AG08396 (cell line): ENCODE results near the gene SKOR1.

ENCODE experiments used
- DNase-seq: peaks from one replicate; pipeline ENCODE4 v3.0.0; 2012; ENCODE audit warnings: low spot score, mixed read lengths

Gene SKOR1

DNA sequence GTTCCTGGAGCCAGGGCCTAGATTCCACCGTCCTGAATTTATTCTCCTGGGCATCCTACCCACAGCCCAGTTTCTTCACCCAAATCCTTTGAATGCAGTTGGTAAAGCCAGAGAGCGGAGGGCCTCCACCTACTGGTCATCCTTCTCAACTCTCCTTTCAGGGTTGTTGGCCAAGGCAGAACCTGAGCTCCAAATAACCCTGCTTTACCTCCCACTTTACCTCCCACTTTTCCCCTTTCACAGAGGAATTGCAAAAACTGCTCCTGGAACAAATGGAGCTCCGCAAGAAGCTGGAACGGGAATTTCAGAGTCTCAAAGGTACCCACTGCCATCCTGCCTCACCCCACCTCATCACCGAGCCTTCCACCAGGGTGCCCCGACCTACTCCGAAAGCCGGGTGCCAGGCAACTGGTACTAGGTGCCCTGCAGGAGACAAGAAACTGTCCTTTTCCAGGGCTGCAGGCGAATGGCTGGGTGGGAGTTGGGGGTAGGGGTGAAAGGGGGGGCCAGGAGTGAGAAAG, 6.8 kb downstream of the SKOR1 start:
- DNase-seq = no peak

DNA sequence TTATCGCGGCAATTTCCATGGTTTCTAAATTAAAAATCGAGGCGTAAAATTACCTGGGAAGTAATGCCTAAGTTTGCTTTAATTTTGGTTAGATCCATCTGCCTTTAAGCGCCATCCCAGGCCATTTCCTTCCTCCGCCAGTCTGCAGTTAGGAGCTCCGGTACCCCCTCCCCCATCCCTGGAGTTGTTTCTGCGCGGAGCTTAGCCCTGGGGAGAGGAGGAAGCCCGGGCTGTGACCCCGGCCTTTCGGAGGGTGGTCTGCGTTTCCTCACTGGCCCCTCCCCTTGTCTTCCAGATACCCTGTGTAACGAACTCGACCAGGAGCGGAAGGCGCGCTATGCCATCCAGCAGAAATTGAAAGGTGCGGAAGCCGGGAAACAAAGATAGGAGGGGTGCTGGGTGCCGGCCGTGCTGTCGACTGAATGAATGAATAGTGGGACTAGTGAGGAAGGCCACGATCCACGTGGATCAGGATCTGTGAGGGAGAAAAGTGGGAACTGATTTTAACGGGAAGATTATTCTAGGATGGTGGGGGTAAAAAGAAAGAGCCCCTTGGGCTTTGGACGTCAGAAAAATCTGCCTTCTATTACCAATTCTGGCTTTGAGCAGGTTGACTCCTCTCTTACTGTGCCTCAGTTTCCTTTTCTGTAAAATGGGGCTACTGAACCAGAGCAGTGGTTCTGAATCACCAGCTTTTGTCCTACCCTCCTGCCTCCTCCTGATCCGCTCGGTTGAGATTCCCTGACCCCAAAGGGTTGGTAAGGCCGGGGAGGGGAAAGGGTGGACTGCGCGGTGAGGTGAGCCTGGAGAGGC, 7.8 kb downstream of the SKOR1 start:
- DNase-seq = peak; percentile 3

DNA sequence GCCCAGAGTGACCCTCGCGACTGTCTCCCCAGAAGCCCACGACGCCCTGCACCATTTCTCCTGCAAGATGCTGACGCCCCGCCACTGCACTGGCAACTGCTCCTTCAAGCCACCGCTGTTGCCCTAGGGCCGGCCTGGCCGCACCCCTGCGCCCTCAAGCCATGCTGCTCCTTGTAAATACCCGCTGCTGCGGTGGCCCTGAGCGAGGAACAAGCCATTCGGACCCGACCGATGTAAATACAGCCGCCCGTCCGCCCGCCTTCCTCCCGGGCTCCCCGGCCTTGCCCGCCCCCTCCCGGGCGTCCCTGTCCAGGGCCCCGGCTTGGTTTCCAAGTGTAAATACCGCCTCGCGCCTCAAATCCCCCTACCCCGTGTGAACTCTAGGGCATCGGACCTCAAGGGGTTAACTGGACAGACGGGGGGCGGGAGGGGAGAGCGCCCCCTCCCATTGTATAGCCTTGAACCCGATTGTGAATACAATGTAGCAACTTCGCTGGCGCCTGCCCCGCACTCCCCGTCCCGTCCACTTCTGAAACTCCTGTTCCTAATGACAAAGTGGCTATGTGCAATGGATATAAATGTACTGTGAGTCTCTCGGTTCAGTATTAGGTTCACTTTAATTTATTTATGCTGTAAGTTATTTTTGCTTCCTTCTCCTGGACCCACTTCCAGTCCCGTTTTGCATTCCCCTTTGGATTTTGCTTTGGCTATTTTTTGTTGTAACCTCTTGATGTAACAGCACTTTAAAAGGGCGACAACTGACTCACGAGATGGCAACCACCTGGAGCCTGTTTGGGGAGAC, 8.6 kb downstream of the SKOR1 start:
- DNase-seq = peak; percentile 64

DNA sequence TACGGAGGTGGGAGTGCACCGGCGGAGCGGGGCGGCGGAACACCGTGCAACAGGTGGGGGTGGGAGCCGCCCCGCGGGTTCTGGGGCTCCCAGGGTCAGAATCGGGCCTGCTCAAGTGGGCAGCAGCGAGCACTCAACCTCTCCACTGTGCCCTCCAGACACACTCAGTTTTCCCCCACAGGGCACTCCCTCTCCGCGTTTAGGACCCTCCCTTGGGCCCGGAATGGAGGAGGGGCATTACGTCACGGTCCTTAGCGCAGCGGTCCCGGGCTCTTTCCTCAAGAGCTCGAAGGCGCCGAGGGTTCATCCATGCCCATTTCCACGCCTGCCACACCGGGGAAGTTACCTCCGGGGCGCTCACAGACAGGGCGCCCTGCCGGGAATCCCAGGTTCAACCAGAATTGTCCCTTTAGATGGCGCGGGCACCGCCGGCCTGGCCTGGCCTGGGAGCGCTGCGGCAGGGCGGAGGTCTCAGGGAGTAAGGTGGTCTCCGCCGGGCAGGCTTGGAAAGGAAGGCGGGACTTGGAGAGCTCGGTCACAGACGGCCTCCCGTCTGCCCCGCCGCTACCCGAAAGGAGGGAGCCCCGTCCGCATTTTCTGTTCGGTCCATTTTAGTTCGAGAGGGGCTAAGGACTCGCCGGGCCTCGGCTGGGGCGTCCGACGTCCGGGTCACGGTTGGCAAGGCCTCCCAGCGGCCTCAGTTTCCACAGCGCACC, 9.4 kb downstream of the SKOR1 start:
- peak; percentile 9 for DNase-seq

DNA sequence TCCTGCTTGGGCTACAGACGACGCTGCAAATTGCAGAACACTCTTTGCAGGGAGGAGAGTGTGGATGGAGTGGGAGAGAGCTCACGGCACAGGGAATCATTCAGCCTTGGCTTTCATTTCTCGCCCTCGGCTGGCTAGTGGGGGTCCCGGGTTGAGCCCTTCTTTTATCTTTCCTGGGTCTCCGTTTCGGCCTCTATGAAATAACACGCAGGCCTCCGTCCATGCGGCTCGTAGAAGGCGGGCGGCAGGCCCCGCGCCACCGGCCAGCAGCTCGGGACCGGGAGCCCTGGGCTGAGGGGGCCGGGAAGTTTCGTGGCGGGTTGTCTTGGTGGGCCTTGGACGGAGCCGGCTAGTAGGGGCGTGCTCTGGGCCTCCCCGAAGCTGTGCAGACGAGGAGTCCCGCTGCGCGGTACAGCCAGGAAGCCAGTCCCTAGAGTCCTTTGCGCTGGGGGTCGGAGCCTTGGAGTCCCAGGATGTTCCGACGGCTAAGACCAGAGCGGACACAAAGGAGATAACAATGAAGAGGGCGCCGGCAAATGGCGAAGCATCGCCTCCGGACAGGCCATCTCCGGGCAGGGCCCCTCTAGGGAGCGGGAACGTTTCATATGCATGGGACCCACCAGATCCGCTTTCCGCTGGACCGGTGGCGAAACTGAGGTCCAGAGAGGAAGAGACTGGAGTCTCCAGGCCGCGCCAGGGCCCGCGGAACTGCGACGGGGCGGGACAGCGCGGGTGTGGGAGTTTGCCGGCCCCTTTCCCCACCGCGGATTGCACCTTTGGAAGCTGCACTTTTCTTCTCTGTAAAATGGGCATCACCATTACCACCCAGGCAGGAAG, 10.2 kb downstream of the SKOR1 start:
- DNase-seq = peak; percentile 15

DNA sequence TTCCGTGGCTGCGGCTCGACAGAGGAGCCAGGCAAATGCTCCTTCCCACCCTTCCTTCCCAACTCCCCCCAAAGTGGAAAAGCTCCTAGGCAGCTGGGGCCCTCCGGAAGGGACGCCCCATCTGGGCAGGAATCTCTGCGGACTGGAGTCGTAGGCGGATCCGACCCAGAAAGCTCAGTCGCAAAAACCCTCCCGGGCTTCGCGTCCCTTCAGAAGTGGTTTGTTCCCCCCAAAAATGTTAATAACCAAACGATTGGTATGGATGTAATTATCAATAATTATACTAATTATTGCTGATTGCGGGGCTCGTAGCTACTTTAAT, 10.8 kb downstream of the SKOR1 start:
- DNase-seq = peak; percentile 30

DNA sequence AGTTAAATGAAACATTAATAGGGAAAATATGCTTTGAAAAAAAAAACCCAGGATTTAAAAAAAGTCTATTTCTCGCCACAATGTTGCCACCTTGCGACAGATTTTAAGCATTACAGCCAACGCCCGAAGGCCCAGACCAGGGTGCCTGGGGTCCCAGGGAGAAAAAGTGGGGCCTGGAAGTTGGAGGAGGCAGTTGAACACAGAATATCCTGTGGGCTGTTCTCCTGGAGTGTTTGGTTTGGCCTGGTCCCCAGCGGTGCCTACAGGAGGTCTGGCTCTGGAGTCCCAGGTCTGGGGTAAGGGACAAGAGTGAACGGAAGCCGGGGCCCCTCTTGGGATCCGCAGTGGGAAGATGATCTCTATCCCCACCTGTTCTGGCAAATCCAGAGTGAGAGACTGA, 11.2 kb downstream of the SKOR1 start:
- DNase-seq = peak; percentile 73

DNA sequence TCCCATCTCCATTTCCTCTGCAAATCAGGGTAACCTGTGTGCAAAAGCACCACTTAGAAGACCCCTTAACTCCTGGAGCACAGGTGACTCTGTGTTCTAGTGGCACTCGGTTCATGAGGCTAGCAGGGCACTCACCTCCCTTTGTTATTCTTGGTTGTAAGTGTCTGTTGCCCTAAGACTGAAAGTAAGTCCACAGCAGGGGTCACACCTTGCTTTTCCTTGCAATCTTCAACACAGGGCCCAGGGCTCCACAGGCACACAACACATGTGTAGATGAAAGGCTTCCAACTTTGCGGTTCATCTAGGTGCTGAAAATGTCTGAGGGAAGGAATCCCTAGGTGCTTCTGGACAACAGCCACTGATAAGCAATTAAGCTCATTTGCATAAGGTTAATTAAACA, 11.6 kb downstream of the SKOR1 start:
- DNase-seq = peak; percentile 6

DNA sequence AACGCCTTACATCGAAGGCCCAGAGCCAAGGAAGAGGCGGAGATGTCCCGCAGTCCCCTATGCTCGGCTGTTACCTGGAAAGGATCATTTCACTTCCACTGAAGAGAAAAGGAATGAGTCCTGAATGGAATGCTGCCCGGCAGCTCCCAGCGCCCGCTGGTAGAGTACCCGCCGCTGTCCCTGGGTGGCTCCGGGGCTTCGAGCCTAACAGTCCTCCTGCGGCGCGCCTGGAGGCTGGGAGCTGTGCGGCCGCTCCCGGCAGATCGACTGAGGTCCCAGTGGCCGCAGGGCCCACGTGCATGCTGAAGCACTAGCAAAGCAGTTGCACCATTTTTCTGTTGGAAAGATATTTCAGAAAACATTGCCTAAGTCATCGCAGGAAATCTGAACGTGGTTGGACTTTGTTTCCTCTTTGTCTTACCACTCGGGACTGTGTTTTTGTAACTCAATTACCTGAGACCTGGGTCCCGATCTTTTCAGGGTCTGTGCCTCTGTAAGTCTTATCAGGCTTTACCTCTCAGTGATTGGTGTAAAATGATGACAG, 13.6 kb downstream of the SKOR1 start:
- peak; percentile 68 for DNase-seq

DNA sequence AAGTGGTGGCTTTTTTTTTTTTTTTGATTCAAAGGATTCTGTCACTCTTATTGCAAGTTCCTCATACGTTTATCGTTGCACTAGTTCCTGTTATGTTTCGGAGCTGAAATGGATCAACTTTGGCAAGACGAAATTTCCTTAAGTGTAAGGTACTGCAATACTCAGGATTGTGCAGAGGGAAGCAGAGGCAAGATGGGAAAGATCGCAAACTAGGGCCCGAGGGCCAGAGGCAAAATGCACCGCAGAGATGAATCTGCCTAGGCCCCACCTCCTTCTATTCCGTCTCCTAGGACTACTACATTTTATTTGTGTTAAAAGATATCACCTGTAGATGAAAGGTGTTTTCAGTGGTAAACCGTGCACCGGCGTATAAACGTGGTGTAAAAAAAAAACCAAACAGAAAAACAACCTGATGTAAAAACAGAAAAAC, 14.2 kb downstream of the SKOR1 start:
- peak; percentile 71 for DNase-seq

DNA sequence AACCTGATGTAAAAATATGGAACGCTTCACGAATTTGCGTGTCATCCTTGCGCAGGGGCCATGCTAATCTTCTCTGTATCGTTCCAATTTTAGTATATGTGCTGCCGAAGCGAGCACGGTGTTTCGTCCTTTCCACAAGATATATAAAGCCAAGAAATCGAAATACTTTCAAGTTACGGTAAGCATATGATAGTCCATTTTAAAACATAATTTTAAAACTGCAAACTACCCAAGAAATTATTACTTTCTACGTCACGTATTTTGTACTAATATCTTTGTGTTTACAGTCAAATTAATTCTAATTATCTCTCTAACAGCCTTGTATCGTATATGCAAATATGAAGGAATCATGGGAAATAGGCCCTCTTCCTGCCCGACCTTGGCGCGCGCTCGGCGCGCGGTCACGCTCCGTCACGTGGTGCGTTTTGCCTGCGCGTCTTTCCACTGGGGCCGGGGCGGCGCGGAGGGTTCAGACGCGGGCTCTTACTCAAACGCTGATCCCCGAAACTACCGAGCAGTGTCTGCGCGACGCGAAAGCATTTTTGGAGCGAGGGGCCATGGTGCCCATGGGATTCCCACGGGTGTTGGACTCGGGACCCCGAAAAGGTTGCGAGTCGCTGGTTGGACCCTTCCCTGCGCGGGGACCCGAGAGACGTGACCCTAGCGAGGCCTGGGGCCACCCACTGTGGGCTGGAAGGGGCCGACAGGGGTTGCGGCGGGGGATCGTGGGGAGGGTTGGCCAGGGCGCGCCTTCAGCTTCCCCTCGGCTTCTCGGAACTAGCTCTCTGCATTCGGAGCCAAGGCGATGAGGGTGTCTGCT, 14.8 kb downstream of the SKOR1 start, which contains the start of gene RNU6-1:
Gene RNU6-1 (minus strand): TSS at position 117 of the 820 bp plus-strand sequence.
- DNase-seq = peak; percentile 95

DNA sequence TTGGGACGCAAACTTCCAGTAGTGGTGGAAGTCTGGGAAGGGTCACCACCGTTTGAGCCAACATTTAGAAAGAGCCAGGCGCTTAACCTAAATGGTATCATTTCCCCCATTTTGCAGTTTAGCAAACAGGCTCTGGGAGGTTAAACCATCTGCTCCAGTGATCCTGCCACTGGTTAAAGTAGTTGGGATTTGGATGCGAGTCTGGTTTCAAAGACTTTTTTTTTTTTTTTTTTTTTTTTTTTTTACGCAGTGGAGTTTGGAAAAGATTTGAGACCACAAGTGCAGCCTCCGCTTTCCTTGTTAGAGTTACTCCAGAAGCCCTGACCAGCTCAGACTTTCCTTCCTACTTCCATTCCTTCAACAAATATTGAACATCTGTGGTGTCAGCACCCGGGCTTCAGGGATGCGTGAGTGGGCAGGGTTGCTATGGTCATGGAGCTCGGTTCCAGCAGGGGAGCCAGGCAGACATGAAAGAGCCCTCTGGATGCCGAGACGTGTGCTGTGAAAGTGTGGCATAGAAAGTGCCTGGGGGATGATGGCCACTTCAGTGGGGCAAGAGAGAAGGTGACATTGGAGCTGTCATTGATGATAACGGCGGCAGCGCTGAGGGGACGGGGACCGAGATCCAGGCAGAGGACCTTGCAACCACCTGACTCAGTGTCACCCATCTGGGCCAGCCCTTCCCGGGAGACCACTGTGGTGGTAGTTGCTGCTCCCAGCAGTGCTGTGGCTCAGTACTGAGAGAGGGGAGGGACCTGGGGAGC, 15.6 kb downstream of the SKOR1 start:
- peak; percentile 69 for DNase-seq

DNA sequence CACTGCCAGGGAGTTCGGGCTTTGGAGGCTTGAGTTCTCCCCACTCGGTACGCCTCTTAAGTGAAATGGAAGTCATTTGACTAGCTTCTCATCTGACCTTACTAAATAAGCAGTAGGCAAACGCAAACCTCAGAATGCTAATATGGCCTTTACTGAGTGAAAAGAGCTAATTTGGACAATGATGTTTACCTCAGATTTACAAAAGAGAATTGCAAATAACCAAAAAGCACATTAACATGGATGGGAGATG, 16.1 kb downstream of the SKOR1 start:
- DNase-seq = no peak

DNA sequence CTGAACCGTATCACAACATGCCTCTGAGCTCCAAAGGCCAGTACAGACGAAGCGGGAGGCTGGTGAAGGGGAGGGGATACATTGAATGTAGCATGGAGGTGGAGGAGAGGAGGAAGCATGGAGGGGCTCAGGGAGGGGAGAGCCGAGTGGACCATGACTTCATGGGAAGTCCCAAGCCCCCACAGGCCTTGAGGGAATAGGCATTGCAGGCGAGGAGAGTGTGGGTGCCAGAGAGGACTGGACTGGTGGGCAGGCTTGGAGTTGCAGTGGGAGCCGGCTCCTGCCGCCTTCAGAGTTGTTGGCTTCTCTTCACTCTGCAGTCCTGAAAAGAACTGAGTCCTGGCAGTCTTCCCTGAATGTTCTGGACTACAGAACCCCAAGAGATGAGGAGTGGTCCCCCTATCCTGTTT, 17.8 kb downstream of the SKOR1 start:
- peak; percentile 5 for DNase-seq

DNA sequence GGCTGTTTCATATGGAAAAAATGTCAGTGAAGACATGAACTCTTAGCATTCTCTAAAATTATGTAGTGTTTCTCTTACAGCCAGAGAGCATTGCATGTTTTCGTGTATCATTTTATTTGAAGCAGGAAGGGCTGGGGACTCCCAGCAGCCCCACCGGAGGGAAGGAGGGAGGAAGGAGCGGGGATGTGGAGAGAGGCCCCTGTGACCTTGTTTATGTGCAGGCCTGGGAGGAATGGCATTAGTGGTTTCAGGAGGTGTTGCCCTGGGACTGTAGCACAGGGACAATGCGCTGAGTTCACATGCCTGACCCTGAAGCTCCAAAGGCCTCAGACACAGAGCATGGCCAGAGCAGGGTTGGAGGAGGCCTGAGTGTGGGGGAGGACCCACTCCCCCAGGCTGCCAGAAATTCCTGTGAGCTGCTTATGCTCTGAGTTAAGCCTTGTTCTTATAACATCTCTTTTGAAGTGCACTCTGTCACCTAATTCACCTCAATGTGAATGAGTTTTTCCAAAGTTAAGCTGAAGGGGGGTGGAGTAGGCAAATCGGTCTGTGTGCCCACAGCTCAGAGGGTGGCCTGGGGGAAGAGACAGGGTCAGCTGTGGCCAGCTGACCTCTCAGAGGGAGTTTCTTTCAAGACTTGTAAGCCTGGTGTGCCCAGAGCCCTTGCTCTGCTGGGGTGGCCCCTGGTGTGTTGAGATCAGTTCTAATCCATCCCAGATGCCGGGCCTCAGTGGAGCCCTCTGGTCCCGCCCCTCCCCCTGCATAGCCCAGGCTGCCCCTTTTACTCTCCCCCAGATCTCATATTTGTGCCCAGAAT, 18.5 kb downstream of the SKOR1 start:
- DNase-seq = peak; percentile 55

DNA sequence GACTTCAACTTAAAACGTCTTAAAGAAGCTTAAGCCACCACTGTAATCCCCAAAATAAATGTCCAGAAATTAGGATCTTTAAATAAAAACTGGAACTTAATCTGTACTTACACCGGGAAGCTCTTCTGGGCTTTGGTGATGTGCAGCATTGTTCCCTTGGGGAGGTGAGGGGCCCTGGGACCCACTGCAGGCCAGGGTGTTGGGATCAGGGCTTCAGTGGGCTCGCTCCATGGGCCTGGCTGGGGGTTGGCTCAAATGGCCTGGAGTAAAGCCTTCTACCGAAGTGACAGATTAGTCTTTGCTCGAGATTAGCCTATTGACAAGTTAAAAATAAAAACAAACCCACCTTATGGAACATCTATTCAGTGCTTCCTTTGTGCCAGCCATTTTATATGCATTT, 20.7 kb downstream of the SKOR1 start:
- no peak for DNase-seq

DNA sequence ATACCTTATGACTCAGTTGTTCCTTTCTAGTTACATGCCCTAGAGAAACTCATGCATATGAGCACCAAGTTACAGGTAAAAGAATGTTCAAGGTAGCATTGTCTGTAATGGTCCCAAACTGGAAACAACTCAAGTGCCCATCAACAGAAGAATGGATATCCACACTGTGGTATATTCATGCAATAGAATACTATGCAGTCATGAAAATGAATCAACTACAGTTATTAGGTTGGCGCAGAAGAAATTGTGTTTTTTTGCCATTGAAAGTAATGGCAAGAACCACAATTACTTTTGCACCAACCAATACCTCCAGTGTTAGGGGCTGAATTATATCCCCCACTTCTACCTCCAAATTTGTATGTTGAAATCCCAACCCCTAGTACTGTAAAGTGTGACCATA, 24.2 kb downstream of the SKOR1 start:
- DNase-seq = no peak

DNA sequence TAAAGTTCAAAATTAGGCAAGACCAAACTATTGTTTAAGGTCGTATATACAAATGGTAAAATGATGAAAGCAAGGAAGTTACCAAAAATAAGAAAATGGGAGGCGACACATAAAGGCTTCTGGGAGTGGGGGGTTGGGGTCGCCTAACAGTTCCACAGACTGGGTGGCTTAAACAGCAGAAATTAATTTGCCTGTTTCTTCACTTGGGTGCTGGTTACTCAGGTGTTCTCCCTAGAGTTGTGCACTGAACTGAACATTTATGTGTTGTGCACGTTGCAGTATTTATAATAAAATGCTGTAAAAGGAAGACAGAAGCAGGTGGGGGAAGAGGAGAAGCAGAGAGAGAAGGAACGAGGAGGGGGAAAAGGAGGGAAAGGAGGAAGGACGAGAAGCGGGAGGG, 25.0 kb downstream of the SKOR1 start:
- no peak for DNase-seq

DNA sequence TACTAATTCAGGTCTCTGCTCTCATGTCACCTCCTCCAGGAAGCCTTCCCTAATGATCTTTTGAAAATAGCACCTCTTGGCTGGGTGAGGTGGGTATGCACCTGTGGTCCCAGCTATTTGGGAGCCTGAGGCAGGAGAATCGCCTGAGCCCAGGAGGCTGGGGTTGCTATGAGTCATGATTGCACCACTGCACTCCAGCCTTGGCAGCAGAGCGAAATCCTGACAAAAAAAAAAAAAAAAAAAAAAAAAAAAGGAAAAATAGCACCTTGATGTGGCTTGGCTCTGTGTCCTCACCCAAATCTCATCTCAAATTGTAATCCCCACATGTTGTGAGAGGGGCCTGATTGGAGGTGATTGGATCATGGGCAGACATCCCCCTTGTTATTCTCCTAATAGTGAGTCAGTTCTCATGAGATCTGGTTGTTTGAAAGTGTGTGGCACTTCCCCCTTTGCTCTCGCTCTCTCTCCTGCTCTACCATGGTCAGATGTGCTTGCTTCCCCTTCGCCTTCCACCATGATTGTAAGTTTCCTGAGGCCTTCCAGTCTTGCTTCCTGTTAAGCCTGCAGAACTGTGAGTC, 25.8 kb downstream of the SKOR1 start:
- DNase-seq = no peak
